Measurements from ENCODE around the gene KRTAP5-11. TPM values are rescaled to one million over a fixed set of nuclear protein-coding genes. Genes with fewer than 3 reads are reported as not detected.
"Not testable (repeated sequence)": the region's sequence is repeated elsewhere in the genome, so short reads cannot be mapped to it uniquely, and the experiment has no call there.

Gene KRTAP5-11
- total and polyA plus RNA-seq, 2 of the 4 experiments (the other 2 are of a cell fraction), result not detected

DNA sequence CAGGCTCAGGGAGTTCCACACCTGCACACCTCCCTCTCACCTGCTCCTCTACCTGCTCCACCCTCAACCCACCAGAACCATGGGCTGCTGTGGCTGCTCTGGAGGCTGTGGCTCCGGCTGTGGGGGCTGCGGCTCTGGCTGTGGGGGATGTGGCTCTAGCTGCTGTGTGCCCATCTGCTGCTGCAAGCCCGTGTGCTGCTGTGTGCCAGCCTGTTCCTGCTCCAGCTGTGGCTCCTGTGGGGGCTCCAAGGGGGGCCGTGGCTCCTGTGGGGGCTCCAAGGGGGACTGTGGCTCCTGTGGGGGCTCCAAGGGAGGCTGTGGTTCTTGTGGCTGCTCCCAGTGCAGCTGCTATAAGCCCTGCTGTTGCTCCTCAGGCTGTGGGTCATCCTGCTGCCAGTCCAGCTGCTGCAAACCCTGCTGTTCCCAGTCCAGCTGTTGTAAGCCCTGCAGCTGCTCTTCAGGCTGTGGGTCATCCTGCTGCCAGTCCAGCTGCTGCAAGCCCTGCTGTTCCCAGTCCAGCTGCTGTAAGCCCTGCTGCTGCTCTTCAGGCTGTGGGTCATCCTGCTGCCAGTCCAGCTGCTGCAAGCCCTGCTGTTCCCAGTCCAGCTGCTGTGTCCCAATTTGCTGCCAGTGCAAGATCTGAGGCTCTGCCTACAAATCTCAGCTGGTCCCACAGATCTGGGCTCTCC is 44.6 kb downstream of the KRTAP5-11 start, which contains the start of gene KRTAP5-8:
TSS of gene KRTAP5-8 (plus strand) at position 49 of the 689 bp plus-strand sequence. CDS start at position 80, 31 bp downstream.
- H4K5ac ChIP-seq (ENCODE audit: low read depth, low read length); ATAC-seq (ENCODE audit: low read depth); in situ Hi-C loops (cut with MboI; ENCODE audit: low sequenced_read_pairs); H3K4me2 ChIP-seq (ENCODE audit: low read depth, low read length); H2AK9ac ChIP-seq (replicated peaks; ENCODE audit: low read depth, low read length, poor library complexity); H3K4me1 ChIP-seq (ENCODE audit: control insufficient read depth, insufficient read depth, low read length); H3K18ac ChIP-seq (ENCODE audit: low read depth, low read length); H3K27me3 ChIP-seq (ENCODE audit: control insufficient read depth, insufficient read depth, low read length); H3K4ac ChIP-seq (ENCODE audit: low read depth, low read length); H4K91ac ChIP-seq (ENCODE audit: insufficient read depth, low read depth, low read length); DNase-seq; H3K23ac ChIP-seq (ENCODE audit: low read depth, low read length); H3K27ac ChIP-seq (ENCODE audit: insufficient read depth, low read length); H4K20me1 ChIP-seq (ENCODE audit: insufficient read depth, low read length); CTCF ChIA-PET; BruUV-seq (replicated peaks); H3K14ac ChIP-seq (replicated peaks; ENCODE audit: low read depth, low read length); H3K9me3 ChIP-seq (ENCODE audit: control insufficient read depth, insufficient read depth, low read length); H2AFZ ChIP-seq (replicated peaks; ENCODE audit: low read length, poor library complexity); intact Hi-C loops (cut with micrococcal nuclease); H3K9ac ChIP-seq (ENCODE audit: low read depth, low read length); H2AK5ac ChIP-seq (ENCODE audit: low read depth, low read length); H2BK5ac ChIP-seq (ENCODE audit: low read depth, low read length, poor library complexity, severe bottlenecking); H2BK20ac ChIP-seq (ENCODE audit: low read depth, low read length); H3K4me3 ChIP-seq (ENCODE audit: insufficient read depth, low read depth, low read length); H3K36me3 ChIP-seq (ENCODE audit: control insufficient read depth, insufficient read depth, low read length); POLR2A ChIA-PET (ENCODE audit: unreplicated experiment); H3K9me1 ChIP-seq (ENCODE audit: insufficient read depth, low read length); H3K56ac ChIP-seq (ENCODE audit: extremely low read depth, insufficient read depth, low read length); H2BK120ac ChIP-seq (ENCODE audit: low read depth, low read length); dilution Hi-C loops (cut with HindIII; ENCODE audit: low sequenced_read_pairs, unreplicated experiment); H3K79me1 ChIP-seq (ENCODE audit: low read depth in 1 of 2, low read length in 2 of 2); H4K8ac ChIP-seq (ENCODE audit: low read depth in 2 of 2, low read length in 2 of 2); H2BK15ac ChIP-seq (ENCODE audit: low read depth, low read length): not testable (repeated sequence)
- whole genome bisulfite sequencing, 2 experiments (ENCODE audit: extremely low coverage in 2 of 2, insufficient read length in 1 of 2), result no CpG with 5 or more reads among the region's 4 CpGs

All from IMR-90 (cell line).